Measurements from ENCODE around the gene TMEM125. TPM values are rescaled to one million over a fixed set of nuclear protein-coding genes. Genes with fewer than 3 reads are reported as not detected.

TMEM125 gene
- total RNA-seq, 4 donors from 2014 or later, result 4.2 to 15.5 (median 10.2) TPM

GRCh38 chr1:43253173-43253572 lies 16.6 kb upstream of the TMEM125 start:
- H3K27ac ChIP-seq, result no peak overlapping the region
- H3K36me3 ChIP-seq, result no peaks in the 10 kb centered on the region
- H3K4me3 ChIP-seq, result no peak overlapping the region
- no peaks in the 10 kb centered on the region for H3K9me3 ChIP-seq
- DNase-seq, result no peak
- TF ChIP-seq, protein P1, sequence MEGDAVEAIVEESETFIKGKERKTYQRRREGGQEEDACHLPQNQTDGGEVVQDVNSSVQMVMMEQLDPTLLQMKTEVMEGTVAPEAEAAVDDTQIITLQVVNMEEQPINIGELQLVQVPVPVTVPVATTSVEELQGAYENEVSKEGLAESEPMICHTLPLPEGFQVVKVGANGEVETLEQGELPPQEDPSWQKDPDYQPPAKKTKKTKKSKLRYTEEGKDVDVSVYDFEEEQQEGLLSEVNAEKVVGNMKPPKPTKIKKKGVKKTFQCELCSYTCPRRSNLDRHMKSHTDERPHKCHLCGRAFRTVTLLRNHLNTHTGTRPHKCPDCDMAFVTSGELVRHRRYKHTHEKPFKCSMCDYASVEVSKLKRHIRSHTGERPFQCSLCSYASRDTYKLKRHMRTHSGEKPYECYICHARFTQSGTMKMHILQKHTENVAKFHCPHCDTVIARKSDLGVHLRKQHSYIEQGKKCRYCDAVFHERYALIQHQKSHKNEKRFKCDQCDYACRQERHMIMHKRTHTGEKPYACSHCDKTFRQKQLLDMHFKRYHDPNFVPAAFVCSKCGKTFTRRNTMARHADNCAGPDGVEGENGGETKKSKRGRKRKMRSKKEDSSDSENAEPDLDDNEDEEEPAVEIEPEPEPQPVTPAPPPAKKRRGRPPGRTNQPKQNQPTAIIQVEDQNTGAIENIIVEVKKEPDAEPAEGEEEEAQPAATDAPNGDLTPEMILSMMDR (IDR thresholded peaks at IDR 0.05), result no peak
- no peak for TF ChIP-seq POLR2A (IDR thresholded peaks at IDR 0.05)
- peaks cover 0 to 25% (median 4%) of the 10 kb centered on the region in 3 donors for H3K4me1 ChIP-seq
- H3K27me3 ChIP-seq, result no peaks in the 10 kb centered on the region
- intact Hi-C loops (cut with DNase I), result no loop called here
- 89 to 97% methylated on average over 3 to 4 of the region's 4 CpGs for WGBS, 2 donors

DNA sequence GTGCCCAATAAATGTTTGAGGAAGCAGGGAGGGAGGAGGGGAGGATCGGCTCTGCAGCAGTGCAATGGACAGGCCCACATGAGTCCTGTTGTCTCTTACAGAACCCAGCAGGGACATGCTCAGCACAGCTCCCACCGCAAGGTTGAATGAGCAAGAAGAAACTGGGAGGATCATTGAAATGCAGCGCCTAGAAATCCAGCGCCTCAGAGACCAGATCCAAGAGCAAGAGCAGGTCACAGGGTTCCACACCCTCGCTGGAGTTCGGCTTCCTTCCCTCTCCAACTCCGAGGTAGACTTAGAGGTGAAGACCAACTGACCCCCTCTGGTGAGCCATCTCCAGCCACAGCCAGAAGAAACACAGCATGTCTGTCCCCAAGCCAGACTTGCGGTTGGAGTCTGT lies 15.9 kb upstream of the TMEM125 start:
- peaks cover 0 to 25% (median 4%) of the 10 kb centered on the region in 3 donors for H3K4me1 ChIP-seq
- H3K27ac ChIP-seq, result no peak overlapping the region
- no peaks in the 10 kb centered on the region for H3K9me3 ChIP-seq
- no peaks in the 10 kb centered on the region for H3K36me3 ChIP-seq
- H3K4me3 ChIP-seq, result no peak overlapping the region
- no peaks in the 10 kb centered on the region for H3K27me3 ChIP-seq
- intact Hi-C loops (cut with DNase I), result no loop called here
- DNase-seq, result no peak
- 79 to 80% methylated on average over 7 to 8 of the region's 8 CpGs for WGBS, 2 donors
- no peak for TF ChIP-seq POLR2A (IDR thresholded peaks at IDR 0.05)
- TF ChIP-seq, protein P1 (IDR thresholded peaks at IDR 0.05), result no peak

- DNase-seq, result no peak
- 72 to 82% methylated on average over 7 to 8 of the region's 10 CpGs for WGBS, 2 donors
- H3K36me3 ChIP-seq, result no peaks in the 10 kb centered on the region
- H3K27me3 ChIP-seq, result no peaks in the 10 kb centered on the region
- H3K4me3 ChIP-seq, result no peak overlapping the region
- peaks cover 0 to 25% (median 4%) of the 10 kb centered on the region in 3 donors for H3K4me1 ChIP-seq
- no peaks in the 10 kb centered on the region for H3K9me3 ChIP-seq
- TF ChIP-seq, protein P1 (IDR thresholded peaks at IDR 0.05), result no peak
- no peak for TF ChIP-seq POLR2A (IDR thresholded peaks at IDR 0.05)
- intact Hi-C loops (cut with DNase I), result no loop called here
- peak overlapping the region in 3 of 4 donors; percentile 72 to 84 (median 79) for H3K27ac ChIP-seq
Measured at GRCh38 chr1:43255438-43256210, 14.2 kb upstream of the TMEM125 start.

- Histone ChIP-seq H3K27me3 (no peaks in the 10 kb centered on the region), H3K9me3 (no peaks in the 10 kb centered on the region), H3K4me1 (peaks cover 0 to 25% (median 4%) of the 10 kb centered on the region in 3 donors), H3K36me3 (no peaks in the 10 kb centered on the region), H3K27ac (peak overlapping the region; percentile 53 to 84 (median 76)), H3K4me3 (no peak overlapping the region)
- no peak for DNase-seq
- WGBS, 2 donors, result 66 to 73% methylated on average over 7 to 8 of the region's 8 CpGs
- intact Hi-C loops (cut with DNase I), result no loop called here
- no peak for TF ChIP-seq POLR2A (IDR thresholded peaks at IDR 0.05)
- TF ChIP-seq, protein P1 (IDR thresholded peaks at IDR 0.05), result no peak
Measured at GRCh38 chr1:43256675-43257570, 12.9 kb upstream of the TMEM125 start.

DNA sequence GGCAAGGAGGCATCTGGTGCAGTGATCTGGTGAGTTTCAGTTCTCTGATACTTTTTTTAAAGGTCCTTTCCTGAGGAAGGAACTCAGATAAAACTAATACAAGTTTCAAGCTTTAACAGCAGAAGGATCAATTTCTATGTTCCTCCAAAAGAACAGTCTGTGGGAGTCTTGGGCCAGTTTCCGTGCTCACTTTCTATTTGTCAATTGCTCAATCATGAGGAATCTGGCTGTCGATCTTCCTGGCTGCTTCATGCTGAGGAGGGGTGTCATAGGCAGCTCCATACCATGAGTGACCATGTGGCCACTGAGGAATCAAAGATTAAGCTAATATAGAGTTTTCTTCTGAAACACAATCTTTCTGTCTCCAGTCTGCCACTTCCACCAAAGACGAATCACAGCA lies 11.4 kb upstream of the TMEM125 start:
- H3K4me3 ChIP-seq, result no peak overlapping the region
- peaks cover 0 to 25% (median 4%) of the 10 kb centered on the region in 3 donors for H3K4me1 ChIP-seq
- H3K36me3 ChIP-seq, result no peaks in the 10 kb centered on the region
- H3K27ac ChIP-seq, result no peak overlapping the region
- H3K9me3 ChIP-seq, result no peaks in the 10 kb centered on the region
- no peak for TF ChIP-seq POLR2A (IDR thresholded peaks at IDR 0.05)
- TF ChIP-seq, protein P1 (IDR thresholded peaks at IDR 0.05), result no peak
- intact Hi-C loops (cut with DNase I), result no loop called here
- DNase-seq, result no peak
- no peaks in the 10 kb centered on the region for H3K27me3 ChIP-seq
- WGBS, 2 donors, result 72 to 96% methylated on average over 3 of the region's 3 CpGs

All from esophagus squamous epithelium (tissue), 5 donors.